VCaP (cell line): Measurements from ENCODE around the gene CD302.
A peak's percentile ranks its signal among the peaks of the same experiment; 100 is the strongest.
"Not testable (repeated sequence)": the region's sequence is repeated elsewhere in the genome, so short reads cannot be mapped to it uniquely, and the experiment has no call there.

Source experiments
- H3K27ac ChIP-seq: fragments of 450-650 bp; 2 replicates; pipeline ENCODE4 v1.5.1; 2017
- TF ChIP-seq, protein P1 (sequence below): fragments of 450-650 bp; conservative IDR thresholded peaks from 2 replicates; pipeline ENCODE4 v1.5.1; 2017; ENCODE audit warnings: mild to moderate bottlenecking, moderate library complexity

The CD302 gene

GRCh38 chr2:159797543-159798375 lies at the start of gene CD302:
TSS of gene CD302 (minus strand) at chr2:159798208. CDS start at chr2:159798198, 10 bp downstream.
- H3K27ac ChIP-seq = peak within 1 kb of the TSS; percentile 95
- TF ChIP-seq, protein P1, sequence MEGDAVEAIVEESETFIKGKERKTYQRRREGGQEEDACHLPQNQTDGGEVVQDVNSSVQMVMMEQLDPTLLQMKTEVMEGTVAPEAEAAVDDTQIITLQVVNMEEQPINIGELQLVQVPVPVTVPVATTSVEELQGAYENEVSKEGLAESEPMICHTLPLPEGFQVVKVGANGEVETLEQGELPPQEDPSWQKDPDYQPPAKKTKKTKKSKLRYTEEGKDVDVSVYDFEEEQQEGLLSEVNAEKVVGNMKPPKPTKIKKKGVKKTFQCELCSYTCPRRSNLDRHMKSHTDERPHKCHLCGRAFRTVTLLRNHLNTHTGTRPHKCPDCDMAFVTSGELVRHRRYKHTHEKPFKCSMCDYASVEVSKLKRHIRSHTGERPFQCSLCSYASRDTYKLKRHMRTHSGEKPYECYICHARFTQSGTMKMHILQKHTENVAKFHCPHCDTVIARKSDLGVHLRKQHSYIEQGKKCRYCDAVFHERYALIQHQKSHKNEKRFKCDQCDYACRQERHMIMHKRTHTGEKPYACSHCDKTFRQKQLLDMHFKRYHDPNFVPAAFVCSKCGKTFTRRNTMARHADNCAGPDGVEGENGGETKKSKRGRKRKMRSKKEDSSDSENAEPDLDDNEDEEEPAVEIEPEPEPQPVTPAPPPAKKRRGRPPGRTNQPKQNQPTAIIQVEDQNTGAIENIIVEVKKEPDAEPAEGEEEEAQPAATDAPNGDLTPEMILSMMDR = no peak

GRCh38 chr2:159846564-159846963 lies 48.6 kb upstream of the CD302 start:
- TF ChIP-seq, protein P1 = no peak
- no peak overlapping the region for H3K27ac ChIP-seq

GRCh38 chr2:159840616-159841015 lies 42.6 kb upstream of the CD302 start:
- H3K27ac ChIP-seq = no peak overlapping the region
- TF ChIP-seq, protein P1 = no peak

DNA sequence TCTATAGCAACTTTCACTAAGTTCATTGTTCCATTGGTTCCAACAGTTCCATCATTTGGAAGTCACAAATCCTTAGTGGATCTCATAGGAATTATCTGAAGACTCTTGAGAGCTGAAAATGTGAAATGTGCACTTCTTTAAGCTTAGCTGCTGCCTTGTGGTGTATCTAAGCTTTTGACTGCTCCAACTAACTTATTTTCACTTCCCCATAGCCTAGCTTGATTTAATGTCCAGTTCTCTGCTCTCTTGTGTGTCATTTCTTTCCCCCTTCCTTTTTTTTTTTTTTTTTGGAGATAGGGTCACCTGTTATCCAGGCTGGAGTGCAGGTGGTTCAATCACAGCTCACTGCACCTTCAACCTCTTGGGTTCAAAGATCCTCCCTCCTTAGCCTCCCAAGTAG lies 34.9 kb upstream of the CD302 start:
- TF ChIP-seq, protein P1 = no peak
- H3K27ac ChIP-seq = no peak overlapping the region

DNA sequence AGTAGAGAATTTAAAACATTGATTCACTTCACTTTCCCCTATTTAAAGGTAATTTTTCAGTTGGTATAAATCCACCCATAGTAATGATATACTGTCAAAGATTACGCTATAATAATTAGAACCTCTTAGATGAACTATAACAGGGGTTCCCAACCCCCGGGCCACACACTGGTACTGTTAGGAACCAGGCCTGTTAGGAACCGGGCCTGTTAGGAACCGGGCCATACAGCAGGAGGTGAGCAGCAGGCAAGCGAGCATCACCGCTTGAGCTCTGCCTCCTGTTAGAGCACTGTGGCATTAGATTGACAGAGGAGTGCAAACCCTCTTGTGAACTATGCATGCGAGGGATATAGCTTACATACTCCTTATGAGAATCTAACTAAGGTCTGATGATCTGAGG lies 34.0 kb upstream of the CD302 start:
- TF ChIP-seq, protein P1 = no peak
- no peak overlapping the region for H3K27ac ChIP-seq

DNA sequence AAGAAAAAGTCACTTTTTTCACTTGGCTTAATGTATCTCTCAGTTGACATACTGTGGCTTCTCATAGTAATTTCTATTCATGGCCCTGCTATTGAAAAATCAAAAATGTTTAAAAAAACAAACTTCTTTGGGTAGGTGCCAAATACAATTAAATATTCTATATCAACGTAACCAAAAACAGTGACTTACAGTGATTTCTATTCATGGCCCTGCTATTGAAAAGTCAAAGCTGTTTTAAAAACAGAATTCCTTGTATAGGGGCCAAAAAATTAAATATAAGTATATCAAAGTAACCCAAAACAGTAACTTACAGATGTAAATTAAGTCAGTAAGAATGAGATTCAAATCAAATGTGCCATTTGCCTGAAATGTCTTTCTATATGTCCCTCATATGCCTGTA lies 31.4 kb upstream of the CD302 start:
- no peak overlapping the region for H3K27ac ChIP-seq
- TF ChIP-seq, protein P1 = no peak

- no peak overlapping the region for H3K27ac ChIP-seq
- TF ChIP-seq, protein P1 = no peak
Observed at GRCh38 chr2:159828738-159829137, 30.7 kb upstream of the CD302 start.

GRCh38 chr2:159822478-159822833 lies 24.4 kb upstream of the CD302 start:
- H3K27ac ChIP-seq = not testable (repeated sequence)

- H3K27ac ChIP-seq = not testable (repeated sequence)
Observed at GRCh38 chr2:159821775-159822477, 23.9 kb upstream of the CD302 start.
